Activated CD4-positive, alpha-beta T cell treated with anti-CD3 and anti-CD28 coated beads for 36 hours (primary cell): Measurements from ENCODE around the gene TTLL11. TPM values are rescaled to one million over a fixed set of nuclear protein-coding genes. Genes with fewer than 3 reads are reported as not detected.

ENCODE experiments used
- ATAC-seq: fragments of 200-7000 bp; cut with Tn5 transposase; one replicate; pipeline ENCODE4 v1.10.0; 2021; ENCODE audit warnings: mild to moderate bottlenecking, moderate library complexity
- CTCF ChIA-PET: fragments of 350-600 bp; sonication (Branson Sonifier 250); formaldehyde crosslinking; loops from one replicate; lab custom pipeline; 2021; ENCODE audit warnings: antibody characterized with exemption; lab: Charles Lee
- POLR2A ChIA-PET: fragments of 350-600 bp; sonication (Branson Sonifier 250); formaldehyde crosslinking; loops from one replicate; lab custom pipeline; 2021; ENCODE audit warnings: antibody characterized with exemption, inconsistent platforms; lab: Charles Lee
- DNase-seq: peaks from one replicate; pipeline ENCODE4 v3.0.0-alpha.2; 2020
- H3K27ac Mint-ChIP-seq: one replicate; pipeline ENCODE4 v1.8.0; 2021; ENCODE audit warnings: mixed read lengths
- H3K27me3 Mint-ChIP-seq: one replicate; pipeline ENCODE4 v1.8.0; 2021; ENCODE audit warnings: mixed read lengths
- H3K36me3 Mint-ChIP-seq: one replicate; pipeline ENCODE4 v1.8.0; 2021; ENCODE audit warnings: low read depth, mixed read lengths
- H3K4me1 Mint-ChIP-seq: one replicate; pipeline ENCODE4 v1.8.0; 2021; ENCODE audit warnings: mixed read lengths
- H3K4me3 Mint-ChIP-seq: one replicate; pipeline ENCODE4 v1.8.0; 2021; ENCODE audit warnings: mild to moderate bottlenecking, moderate library complexity, mixed read lengths
- H3K9me3 Mint-ChIP-seq: one replicate; pipeline ENCODE4 v1.8.0; 2021; ENCODE audit warnings: low read depth, mixed read lengths
- intact Hi-C, 2 experiments: fragments of 100-400 bp; cut with DNase I in 1 of 2; cut with micrococcal nuclease in 1 of 2; formaldehyde crosslinking; loops; one replicate each; pipeline versions ENCODE4 v1.14.2 to v1.15.1; 2022 to 2024; cut with DNase I, micrococcal nuclease
- total RNA-seq, 2 experiments: library from RNA; stranded (reverse); gene quantifications; one replicate each; pipeline ENCODE4 v1.2.3, GENCODE V29; 2021

TTLL11 gene, protein sequence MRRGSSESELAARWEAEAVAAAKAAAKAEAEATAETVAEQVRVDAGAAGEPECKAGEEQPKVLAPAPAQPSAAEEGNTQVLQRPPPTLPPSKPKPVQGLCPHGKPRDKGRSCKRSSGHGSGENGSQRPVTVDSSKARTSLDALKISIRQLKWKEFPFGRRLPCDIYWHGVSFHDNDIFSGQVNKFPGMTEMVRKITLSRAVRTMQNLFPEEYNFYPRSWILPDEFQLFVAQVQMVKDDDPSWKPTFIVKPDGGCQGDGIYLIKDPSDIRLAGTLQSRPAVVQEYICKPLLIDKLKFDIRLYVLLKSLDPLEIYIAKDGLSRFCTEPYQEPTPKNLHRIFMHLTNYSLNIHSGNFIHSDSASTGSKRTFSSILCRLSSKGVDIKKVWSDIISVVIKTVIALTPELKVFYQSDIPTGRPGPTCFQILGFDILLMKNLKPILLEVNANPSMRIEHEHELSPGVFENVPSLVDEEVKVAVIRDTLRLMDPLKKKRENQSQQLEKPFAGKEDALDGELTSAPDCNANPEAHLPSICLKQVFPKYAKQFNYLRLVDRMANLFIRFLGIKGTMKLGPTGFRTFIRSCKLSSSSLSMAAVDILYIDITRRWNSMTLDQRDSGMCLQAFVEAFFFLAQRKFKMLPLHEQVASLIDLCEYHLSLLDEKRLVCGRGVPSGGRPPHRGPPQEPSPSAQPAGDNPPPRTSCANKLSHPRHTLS
- total RNA-seq = 1 to 10 TPM; 1.3 to 1.8 TPM

DNA sequence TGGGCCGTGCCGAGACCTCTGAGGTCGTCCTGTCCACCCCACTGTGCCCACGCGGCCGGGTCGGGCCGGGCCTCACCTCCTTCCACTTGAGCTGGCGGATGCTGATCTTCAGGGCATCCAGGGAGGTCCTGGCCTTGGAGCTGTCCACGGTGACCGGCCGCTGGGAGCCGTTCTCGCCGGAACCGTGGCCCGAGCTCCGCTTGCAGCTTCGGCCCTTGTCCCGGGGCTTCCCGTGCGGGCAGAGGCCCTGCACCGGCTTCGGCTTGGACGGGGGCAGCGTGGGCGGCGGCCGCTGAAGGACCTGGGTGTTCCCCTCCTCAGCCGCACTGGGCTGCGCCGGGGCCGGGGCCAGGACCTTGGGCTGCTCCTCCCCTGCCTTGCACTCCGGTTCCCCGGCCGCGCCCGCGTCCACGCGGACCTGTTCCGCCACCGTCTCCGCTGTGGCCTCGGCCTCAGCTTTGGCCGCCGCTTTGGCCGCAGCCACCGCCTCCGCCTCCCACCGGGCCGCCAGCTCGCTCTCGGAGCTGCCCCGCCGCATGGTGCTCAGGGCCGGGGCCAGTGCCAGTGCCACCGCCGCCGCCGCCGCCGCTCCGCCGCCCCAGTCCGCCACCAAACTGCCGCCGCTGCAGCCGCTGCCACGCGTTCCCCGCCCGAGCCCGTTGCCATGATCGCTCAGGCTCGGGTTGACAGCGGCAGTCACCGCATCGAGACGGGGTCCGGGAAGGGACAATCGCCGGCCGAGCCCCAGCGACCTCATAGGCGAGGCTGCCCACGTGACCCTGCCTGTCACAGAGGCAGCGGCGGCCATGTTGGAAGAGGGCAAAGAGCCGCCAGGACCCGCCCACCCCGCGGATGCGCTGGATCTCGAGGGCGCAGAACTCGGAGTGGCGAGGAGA, at the start of gene TTLL11:
TTLL11 (minus strand) TSS at position 698 of the 896 bp plus-strand sequence; CDS start at position 538, 160 bp downstream.
- DNase-seq (peak; percentile 99), ATAC-seq (peak; percentile 95)
- Mint-ChIP-seq H3K36me3 (peaks cover 4% of the 10 kb centered on the region), H3K27ac (peak within 1 kb of the TSS; percentile 8), H3K9me3 (no peaks in the 10 kb centered on the region), H3K27me3 (peaks cover 5% of the 10 kb centered on the region), H3K4me1 (peaks cover 29% of the 10 kb centered on the region), H3K4me3 (peak within 1 kb of the TSS; percentile 78)
- CTCF ChIA-PET = interaction anchor here (0.9 to 1.5 kb wide), 4 partner anchors 27 to 260 kb away, joined by 3 to 8 read pairs (median 4); no protein-coding TSS in a partner anchor
- intact Hi-C loops = loop anchor here (1.0 to 10.0 kb wide), 8 partner anchors 66 to 1512 kb away; partner anchors contain the start of genes MORN5 (in 2 of the 2), NDUFA8 (in 2 of the 2), CDK5RAP2 (in 1 of the 2) and MRRF (in 1 of the 2)
- POLR2A ChIA-PET = no interaction called here

DNA sequence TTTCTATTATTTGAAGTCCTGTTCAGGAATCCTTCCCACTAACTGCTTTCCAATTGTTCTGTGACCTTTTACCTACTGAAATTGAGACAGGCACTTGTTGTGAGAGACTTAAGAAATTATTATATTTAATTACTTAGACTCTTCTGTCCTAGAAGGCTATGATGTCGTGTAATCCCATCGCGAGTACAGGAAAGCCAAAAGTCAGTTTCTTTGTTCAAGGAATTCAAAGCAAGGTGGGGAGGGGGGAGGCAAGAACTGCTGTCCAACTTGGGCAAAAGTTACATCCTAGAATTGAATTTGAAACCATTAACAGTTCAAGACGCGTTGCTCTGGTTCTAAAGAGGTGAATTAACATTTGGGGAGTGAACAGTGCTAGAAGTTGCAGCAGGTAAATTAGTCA, 48.6 kb upstream of the TTLL11 start:
- H3K36me3 Mint-ChIP-seq = peaks cover 18% of the 10 kb centered on the region
- ChIA-PET POLR2A (no interaction called here), CTCF (no interaction called here)
- ATAC-seq (no peak), DNase-seq (no peak)
- intact Hi-C loops = no loop called here
- H3K9me3 Mint-ChIP-seq = no peaks in the 10 kb centered on the region
- H3K4me3 Mint-ChIP-seq = no peak overlapping the region
- no peak overlapping the region for H3K27ac Mint-ChIP-seq
- H3K27me3 Mint-ChIP-seq = no peaks in the 10 kb centered on the region
- H3K4me1 Mint-ChIP-seq = no peaks in the 10 kb centered on the region

DNA sequence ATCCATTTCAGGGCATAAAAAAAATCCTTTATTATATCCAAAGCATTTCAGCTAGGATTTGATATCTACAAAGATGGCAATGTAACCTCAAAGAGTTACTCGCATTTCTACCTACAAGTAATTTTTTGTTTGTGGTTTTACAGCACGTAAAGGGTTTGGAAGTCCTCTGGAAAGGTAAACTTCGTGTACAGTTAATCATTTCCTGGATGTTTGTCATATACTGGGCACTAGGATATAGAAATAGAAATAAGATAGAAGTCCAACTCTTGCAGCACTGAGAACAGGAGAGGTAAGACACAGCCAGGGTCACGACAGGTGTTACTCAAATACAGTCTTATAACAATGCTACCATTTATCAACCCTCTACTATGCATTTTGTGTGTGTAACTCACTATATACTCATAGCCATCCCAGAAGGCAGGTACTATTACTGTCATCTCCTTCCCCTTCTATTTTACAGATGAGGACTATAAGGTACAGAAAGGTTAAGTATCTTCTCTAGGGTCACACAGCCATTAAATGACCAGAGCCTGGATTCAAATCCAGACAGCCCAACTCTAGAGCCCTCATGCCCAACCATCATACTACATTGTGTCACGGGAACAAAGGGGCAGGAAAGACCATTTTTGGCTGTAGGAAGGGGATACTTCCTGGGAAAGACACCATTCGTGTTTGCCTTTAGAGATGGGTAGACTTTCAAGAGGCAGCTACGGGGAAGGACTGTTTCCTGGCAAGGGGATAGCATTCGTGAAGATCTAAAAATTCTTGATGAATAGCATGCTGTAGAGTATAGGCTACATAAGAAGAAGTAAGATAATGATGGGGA, 47.5 kb upstream of the TTLL11 start:
- H3K27me3 Mint-ChIP-seq = no peaks in the 10 kb centered on the region
- ChIA-PET CTCF (interaction anchor here (0.8 kb wide), 1 partner anchor 11 kb away, joined by 3 read pairs; no protein-coding TSS in a partner anchor), POLR2A (no interaction called here)
- H3K27ac Mint-ChIP-seq = no peak overlapping the region
- no peaks in the 10 kb centered on the region for H3K4me1 Mint-ChIP-seq
- no peak overlapping the region for H3K4me3 Mint-ChIP-seq
- intact Hi-C loops = no loop called here
- peaks cover 17% of the 10 kb centered on the region for H3K36me3 Mint-ChIP-seq
- no peaks in the 10 kb centered on the region for H3K9me3 Mint-ChIP-seq
- no peak for ATAC-seq
- DNase-seq = no peak

DNA sequence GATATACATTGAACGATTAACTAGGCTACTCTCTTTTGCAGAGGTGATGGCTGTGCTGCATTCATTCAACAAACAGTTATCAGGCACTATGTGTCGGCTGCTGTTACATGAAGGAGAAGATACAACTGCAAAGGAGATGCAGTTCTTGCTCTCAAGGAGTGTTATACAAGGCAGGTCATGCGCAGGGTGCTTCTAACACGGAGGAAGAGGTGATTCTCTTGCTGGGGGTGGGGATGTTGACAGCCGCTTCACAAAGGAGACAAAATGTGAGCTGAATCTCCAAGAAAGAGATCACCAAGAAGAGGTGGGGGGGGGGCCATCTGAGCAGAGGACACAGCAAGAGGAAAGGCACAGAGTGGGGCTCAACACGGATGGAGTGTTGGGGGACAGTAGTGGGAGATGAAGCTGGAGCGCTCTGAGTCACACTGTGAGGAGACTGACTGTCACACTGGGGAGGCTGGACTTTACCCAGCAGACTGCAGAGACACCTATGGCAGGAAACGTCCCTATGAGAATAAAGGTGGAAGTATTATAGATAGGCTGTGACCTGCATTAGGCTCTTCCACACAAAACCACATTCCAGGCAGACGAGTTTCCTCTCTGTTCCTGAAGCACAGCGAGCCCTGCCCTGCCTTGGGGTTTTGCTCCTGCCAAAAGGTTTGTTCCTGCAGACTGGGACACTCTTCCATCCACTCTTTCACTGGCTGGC, 45.6 kb upstream of the TTLL11 start:
- Mint-ChIP-seq H3K27ac (no peak overlapping the region), H3K27me3 (no peaks in the 10 kb centered on the region), H3K36me3 (peaks cover 3% of the 10 kb centered on the region), H3K9me3 (no peaks in the 10 kb centered on the region), H3K4me1 (no peaks in the 10 kb centered on the region), H3K4me3 (no peak overlapping the region)
- ChIA-PET POLR2A (no interaction called here), CTCF (interaction anchor here (0.9 to 1.1 kb wide), 3 partner anchors 12 to 15 kb away, joined by 3 read pairs; no protein-coding TSS in a partner anchor)
- ATAC-seq (no peak), DNase-seq (no peak)
- intact Hi-C loops = no loop called here

DNA sequence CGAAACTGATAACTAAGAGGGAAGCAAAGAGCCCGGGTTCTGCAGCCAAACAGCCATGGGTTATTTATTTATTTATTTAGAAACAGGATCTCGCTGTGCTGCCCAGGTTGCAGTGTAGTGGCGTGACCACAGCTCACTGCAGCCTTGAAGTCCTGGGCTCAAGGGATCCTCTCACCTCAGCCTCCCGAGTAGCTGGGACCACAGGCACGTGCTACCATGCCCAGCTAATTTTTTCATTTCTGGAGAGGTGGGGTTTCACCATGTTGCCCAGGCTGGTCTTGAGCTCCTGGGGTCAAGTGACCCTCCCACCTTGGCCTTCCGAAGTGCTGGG, 42.4 kb upstream of the TTLL11 start:
- Mint-ChIP-seq H3K9me3 (no peaks in the 10 kb centered on the region), H3K4me3 (no peak overlapping the region), H3K4me1 (no peaks in the 10 kb centered on the region), H3K27me3 (peaks cover 7% of the 10 kb centered on the region), H3K27ac (no peak overlapping the region), H3K36me3 (no peaks in the 10 kb centered on the region)
- ChIA-PET POLR2A (no interaction called here), CTCF (interaction anchor here (1.2 to 1.6 kb wide), 2 partner anchors 11 to 23 kb away, joined by 3 read pairs; no protein-coding TSS in a partner anchor)
- intact Hi-C loops = no loop called here
- no peak for DNase-seq
- ATAC-seq = no peak

DNA sequence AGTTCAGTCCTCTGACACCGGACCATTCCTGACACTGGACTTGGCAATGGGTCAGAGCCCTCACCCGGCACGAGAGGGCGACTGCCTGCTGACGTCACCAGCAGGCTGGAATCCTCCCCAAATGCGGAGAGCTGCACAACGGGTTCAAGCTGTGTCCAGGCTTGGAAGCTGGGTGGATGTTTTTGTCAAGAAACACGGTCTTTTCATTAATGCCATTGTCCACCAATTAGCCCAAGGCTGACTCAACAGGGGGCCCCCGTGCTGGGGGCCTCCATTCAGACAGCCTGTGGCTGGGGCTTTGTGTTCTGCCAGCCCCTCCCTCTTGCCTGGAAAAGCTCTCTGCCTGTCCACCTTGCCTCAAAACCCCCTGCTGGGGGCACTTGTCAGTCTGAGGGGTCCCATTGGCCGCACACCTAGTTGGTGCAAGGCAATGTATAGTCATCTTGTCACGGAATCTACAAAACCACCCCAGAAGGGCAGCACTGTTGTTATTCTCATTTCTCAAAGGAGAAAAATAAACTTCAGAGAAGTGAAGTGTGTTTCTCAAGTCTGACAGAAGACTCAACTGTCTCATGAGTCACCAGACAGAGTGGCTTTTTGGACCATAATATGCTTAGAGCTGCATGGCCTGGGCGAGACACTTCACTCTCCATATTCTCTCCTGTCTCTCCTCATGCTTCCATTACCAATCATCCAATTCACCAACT, 41.9 kb upstream of the TTLL11 start:
- DNase-seq (no peak), ATAC-seq (no peak)
- CTCF ChIA-PET = interaction anchor here (0.9 to 1.6 kb wide), 4 partner anchors 10 to 23 kb away, joined by 3 to 12 read pairs (median 3); no protein-coding TSS in a partner anchor
- Mint-ChIP-seq H3K4me3 (no peak overlapping the region), H3K9me3 (no peaks in the 10 kb centered on the region), H3K4me1 (no peaks in the 10 kb centered on the region), H3K27me3 (peaks cover 8% of the 10 kb centered on the region), H3K27ac (no peak overlapping the region), H3K36me3 (no peaks in the 10 kb centered on the region)
- POLR2A ChIA-PET = no interaction called here
- intact Hi-C loops = no loop called here

DNA sequence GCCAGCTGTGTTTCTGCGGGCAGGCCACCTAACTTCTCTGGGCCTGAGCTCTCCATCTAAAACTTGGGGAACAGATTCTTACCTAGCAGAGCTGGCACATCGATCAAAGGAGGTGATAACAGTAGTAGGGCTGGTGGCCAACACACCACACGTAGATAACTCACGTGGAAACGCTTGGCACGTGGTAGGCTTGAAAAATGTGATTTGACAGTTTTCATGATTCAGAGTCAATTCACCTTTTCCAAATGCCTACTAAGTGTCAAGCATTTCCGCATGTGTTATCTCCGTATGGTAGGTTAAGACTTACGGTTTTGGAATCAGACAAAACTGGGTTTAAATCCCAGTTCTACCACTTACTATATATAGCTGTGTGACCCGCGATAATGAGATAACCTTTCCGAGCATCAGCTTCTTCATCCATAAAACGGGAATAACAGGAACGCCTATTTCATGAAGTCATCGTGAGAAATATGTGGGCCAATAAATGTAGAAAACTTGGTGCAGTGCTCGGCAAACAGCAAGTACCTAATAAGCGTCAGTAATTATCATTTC, 41.0 kb upstream of the TTLL11 start:
- no peak for ATAC-seq
- intact Hi-C loops = no loop called here
- no peak for DNase-seq
- POLR2A ChIA-PET = no interaction called here
- Mint-ChIP-seq H3K27ac (no peak overlapping the region), H3K9me3 (no peaks in the 10 kb centered on the region), H3K27me3 (peaks cover 8% of the 10 kb centered on the region), H3K4me3 (no peak overlapping the region), H3K36me3 (no peaks in the 10 kb centered on the region), H3K4me1 (no peaks in the 10 kb centered on the region)
- CTCF ChIA-PET = interaction anchor here (0.6 to 1.6 kb wide), 3 partner anchors 9 to 15 kb away, joined by 3 to 12 read pairs (median 3); no protein-coding TSS in a partner anchor

DNA sequence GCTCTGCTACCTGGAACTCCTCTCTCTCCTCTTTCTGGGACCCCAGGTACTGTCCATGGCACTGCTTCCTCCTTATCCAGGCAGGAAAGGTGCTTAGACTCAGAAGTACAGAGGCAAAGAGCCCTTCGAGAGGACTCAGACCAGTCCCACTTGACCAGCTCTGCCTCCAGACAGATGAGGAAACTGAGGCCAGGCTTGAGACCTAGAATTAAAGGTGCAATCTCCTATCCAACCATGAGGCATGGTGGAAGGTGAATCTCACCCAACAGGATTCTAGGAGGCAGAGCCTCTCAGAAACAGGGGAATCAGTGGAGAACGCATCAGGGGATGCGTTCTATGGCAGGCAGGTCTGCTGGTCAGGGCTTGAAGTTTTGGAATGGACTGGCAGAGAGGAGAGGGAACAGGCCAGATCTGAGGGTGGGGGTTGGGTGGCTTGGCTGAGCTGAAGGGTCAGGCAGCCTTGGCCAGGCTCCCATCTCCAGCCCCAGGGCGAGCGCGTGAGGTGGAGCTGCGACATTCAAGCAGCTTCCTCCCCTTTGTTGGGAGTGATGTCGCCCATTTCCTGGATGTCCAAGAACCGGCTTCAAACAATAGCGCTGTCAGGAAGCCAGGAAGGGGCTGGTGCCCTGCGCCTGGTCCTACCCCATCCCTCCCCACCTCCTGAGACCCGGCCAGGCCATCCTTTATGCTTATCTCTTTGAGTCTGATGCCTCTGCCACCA, 40.3 kb upstream of the TTLL11 start:
- Mint-ChIP-seq H3K27ac (no peak overlapping the region), H3K4me3 (no peak overlapping the region), H3K27me3 (peaks cover 8% of the 10 kb centered on the region), H3K9me3 (no peaks in the 10 kb centered on the region), H3K4me1 (no peaks in the 10 kb centered on the region), H3K36me3 (no peaks in the 10 kb centered on the region)
- ATAC-seq = no peak
- ChIA-PET CTCF (interaction anchor here (0.5 to 1.6 kb wide), 6 partner anchors 8 to 414 kb away, joined by 3 to 12 read pairs (median 3); no protein-coding TSS in a partner anchor), POLR2A (no interaction called here)
- intact Hi-C loops = no loop called here
- DNase-seq = no peak

DNA sequence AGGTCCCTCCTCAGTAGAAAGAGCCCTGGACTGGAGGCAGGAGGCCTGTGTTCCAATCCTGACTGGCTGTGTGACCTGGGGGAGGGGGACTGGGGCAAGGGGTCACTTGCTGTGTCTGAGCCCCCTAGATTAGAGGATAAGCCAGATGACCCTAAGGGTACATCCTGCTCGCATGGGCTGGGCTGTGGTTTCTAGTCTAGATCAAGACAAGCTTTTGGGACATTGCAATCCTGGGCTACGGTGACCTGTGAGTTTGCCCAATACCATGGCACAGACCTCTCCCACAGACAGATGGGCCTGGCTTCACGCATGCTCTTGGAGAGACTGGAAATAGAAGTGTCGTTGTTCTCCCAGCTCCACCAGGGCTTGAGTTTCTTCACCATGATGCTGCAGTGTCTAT, 39.4 kb upstream of the TTLL11 start:
- peaks cover 8% of the 10 kb centered on the region for H3K27me3 Mint-ChIP-seq
- no peak overlapping the region for H3K4me3 Mint-ChIP-seq
- ChIA-PET POLR2A (no interaction called here), CTCF (interaction anchor here (1.2 to 1.3 kb wide), 2 partner anchors 33 to 414 kb away, joined by 3 to 6 read pairs; no protein-coding TSS in a partner anchor)
- intact Hi-C loops = no loop called here
- no peak for DNase-seq
- no peaks in the 10 kb centered on the region for H3K4me1 Mint-ChIP-seq
- H3K9me3 Mint-ChIP-seq = no peaks in the 10 kb centered on the region
- no peak for ATAC-seq
- no peak overlapping the region for H3K27ac Mint-ChIP-seq
- no peaks in the 10 kb centered on the region for H3K36me3 Mint-ChIP-seq
